ENCODE results near the gene TSPO.

Gene TSPO

DNA sequence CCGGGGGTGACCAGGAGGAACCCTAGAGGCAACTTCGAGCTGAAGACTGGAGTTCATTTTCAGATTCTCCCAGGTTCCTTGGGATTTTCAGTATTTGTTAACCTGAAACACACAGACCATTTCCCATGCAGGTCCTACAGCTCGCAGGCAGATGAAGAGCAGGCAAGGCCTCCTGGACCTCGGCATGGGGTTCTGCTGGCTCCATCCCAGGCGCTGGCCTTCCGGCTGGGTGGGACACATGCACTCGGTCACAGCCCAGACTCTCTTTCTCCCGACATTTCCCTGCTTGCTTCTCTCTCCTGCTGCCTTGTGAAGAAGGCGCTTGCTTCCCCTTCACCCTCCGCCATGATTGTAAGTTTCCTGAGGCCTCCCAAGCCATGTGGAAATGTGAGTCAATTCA is 51.0 kb downstream of the TSPO start:
- no peak for DNase-seq (ENCODE audit: low spot score)

DNA sequence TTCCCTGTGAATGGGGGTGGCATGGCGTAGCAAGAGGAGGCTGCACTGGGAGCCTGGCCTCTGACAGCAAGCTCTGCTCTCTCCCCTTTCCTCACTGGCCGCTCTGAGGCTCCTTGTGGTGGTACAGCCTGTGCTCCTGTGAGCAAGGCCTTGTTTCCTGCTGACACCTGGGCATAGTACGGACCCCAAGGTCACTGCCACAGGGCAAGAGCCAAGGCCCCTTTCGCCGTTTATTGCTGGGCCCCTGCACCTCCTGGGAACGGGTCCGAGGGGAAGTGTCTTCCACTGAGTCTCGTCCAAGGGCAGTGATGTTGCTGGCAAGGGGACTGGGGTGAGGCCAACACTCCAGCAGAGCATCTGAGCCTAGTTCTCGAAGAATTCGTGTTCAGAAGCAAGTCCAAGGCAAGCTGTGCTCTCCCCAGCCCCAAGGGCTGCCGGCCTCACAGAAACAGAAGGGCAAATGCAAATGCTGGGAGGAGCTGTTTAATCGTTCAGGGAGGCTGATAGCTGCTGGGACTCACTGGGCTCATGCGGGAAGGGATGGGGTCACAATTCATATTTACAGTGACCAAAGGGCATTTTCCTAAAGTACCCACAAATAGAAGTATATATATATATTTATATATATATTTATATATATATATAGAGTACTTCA is 51.5 kb downstream of the TSPO start:
- no peak for DNase-seq (ENCODE audit: low spot score)

DNA sequence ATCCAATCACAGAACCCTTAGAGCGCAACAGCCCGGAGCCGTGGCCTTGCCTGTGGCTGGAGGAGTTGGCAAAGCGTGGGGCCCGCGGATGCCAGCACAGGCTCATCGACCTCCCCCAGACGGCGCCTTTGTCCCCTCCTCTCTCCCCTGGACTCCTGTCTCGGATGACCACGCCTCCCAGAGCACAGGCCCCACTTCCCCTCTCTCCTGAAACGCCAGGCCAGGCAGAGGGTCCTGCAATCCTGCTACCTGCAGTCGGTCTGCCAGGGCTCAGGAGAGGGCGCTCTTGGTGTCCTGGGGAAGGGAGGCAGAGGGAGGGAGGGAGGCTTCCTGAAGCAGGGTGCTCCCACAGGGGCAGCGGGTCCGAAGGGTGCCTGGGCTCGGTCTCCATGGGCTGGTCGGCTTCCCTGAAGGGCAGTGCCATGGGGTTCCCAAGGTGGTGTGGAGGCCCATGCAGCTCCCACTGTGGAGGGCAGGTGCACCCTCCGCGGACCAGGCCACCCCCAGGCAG is 52.2 kb downstream of the TSPO start:
- no peak for DNase-seq (ENCODE audit: low spot score)

DNA sequence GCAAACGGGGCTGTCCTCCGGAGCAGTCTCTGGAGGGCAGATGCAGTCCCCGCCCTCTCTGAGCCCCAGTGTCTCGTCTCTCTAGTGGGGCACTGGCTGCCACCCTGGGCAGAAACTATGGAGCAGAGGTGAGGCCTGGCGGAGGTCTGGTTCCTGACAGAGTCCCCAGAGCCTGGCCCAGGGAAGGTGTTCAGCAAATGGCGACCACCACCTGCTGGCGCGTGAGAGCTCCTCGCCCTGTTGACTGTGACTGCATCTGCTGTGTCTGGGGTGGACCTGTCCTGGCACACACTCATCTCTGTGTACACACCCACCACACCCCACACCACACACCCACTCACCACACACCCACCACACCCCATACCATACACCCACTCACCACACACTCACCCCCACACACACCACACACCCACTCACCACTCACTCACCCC is 53.9 kb downstream of the TSPO start:
- DNase-seq (ENCODE audit: low spot score) = no peak

DNA sequence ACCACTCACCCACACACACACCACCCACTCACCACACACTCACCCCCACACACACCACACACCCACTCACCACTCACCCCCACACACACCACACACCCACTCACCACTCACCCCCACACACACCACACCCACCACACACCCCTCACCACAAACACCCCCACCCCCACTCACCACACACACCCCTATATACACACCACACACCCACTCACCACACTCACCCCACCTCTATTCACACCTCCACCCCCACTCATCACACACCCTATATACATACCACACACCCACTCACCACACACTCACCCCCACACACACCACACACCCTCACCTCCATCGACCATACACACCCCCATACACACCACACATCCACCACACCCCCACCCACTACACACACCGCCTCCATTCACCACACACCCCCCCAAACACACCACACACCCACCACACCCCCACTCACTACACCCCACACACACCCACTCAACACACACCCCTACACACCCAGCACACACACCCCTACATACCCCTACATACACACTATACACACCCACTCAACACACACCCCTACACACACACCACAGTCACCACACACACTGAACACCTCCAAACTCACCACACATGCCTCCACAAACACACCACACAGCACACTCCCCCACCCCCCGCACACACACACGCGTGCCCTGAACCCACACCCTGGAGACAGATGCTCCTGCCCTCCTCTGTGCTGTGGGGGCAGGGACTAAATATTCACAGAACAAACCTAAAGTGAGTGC is 54.6 kb downstream of the TSPO start:
- no peak for DNase-seq (ENCODE audit: low spot score)

DNA sequence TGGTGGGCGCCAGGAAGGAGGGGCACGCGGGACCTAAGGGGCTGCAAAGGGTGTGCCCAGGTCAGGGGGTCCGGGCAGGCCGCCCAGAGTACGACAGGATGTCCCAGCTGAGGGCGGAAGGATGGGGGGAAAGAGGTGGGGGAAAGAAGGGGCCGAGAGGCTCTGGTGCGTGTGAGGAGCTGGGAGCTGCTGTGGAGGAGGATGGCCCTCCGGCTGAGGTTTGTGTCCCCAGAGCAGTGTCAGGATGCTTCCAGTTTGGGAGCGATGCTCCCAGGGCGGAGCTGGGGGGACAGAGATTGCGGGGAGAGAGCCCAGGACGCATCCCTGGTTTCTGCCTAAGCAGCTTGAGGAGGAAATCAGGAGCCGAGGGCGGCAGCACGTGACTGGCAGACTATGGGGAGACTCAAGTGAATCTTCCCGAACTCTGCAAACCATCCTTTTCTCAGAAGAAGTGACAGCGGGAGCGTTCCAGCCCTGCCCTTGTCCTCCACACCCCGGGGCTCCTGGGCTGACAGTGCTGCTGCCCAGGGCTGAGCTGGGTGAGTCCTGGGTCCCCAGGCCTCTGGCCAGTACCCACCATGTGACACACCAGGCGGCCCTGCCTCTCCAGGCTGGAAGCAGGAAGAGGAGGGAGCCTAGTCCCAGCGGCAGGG is 55.3 kb downstream of the TSPO start:
- no peak for DNase-seq (ENCODE audit: low spot score)

DNA sequence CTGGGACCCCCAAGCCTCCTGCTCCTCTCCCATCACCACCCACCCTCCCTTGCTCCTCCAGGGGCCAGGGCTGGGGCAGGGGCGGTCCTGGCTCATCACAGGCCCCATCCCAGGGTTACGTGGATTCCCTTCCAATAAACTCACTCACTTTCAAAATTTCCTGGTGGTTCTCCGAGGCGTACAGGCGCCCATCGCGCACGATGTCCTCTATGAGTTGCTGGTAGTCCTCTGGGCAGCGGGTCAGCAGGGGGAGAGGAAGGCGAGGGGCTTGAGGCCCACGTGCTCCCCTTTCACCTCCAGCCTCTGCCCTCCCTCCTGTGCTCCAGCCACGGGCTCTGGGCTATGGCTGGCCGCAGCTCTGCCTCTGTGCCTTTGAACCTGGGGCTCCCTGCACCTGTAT is 56.0 kb downstream of the TSPO start:
- no peak for DNase-seq (ENCODE audit: low spot score)

DNA sequence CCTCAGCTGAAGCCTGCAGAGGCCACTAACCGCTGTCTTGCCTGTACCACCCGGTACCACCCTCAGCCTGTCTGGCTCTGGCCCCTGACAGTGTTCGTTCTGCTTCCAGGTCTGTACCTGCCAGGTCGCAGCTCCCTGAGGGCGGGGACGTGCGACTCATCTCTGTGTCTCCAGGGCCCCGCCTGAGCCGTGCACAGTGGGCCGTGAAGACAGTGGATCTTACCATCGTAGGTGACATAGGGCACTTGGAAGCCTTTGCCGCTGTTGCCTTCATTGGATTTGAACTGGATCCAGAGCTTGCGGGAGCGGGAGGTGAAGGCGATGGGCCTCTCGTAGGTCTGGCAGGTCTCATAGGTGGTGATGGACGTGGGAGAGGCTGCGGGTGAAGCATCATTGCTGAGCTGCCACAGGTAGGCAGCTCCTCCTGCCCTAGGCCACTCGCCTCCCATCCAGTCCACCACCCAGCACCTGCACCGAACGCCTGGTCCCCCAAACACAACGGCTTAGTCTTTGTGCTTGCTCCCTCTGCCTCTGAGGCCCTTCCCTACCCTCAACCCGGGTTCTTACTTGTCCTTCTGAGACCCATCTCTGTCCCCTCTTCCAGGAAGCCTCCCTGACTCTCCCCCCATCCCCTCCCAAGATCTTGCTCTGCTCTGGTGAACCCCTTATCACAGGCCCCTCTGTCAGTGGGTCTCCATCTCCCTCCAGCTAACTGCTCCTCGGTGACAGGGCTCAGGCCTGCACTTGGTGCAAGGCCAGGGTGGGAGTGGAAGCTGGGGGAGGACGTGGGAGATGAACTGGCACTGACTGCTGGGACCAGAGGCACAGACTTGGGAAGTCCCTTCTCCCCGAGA is 56.7 kb downstream of the TSPO start:
- DNase-seq (ENCODE audit: low spot score) = no peak

DNA sequence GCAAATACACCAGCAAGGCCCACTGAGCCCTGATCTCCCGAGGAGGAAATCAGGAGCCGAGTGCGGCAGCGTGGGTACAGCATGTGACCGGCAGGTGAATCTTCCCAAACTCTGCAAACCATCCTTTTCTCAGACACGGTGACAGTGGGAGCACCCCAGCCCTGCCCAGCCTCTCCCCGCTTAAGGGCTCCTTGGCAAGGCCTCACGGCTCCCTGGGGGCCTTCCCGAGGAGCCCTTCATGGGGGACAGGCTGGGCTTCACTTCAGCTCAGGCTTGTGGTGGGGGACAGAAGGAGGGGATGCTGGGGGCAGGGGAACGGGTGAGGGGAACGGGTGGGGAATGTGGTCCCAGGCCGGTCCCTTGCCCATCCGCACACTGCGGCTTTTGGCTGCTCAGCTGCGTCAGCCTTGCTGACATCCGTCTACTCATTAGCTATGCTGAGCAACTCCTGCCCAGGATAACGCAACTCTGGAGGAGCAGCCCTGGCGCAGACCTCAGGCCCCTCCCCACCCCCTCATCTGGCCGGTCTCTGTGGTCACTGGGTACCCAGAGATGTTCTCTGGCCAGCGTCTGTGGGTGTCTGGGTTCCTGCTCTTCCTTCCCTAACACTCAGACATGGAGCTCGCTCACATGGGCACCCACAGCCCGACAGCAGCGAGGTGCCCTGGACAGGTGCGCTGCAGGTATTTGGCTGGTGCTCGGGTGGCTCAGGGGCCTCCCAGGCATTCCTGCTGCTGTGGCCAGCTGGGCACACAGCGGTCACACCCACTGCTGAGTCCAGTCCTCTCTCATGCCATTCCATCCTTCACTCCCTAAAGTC is 57.6 kb downstream of the TSPO start:
- no peak for DNase-seq (ENCODE audit: low spot score)

DNA sequence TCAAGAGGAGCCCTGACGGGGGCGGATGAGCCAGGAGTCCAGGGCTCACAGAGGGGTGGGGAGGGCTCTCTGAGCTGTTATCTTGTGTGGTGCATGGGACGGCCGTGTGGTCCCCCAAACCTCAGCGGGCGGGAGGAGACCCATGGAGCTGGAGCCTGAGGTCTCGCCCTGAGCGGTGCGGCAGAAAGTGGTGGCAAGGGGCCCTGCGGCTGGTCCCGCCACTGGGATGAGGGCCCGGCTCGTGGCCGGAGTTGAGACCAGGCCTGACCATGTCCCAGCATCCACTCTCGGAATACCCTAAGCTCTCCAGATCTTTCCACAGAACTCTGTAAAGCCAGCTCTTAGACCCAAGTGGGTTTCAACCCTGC is 58.1 kb downstream of the TSPO start:
- no peak for DNase-seq (ENCODE audit: low spot score)

DNA sequence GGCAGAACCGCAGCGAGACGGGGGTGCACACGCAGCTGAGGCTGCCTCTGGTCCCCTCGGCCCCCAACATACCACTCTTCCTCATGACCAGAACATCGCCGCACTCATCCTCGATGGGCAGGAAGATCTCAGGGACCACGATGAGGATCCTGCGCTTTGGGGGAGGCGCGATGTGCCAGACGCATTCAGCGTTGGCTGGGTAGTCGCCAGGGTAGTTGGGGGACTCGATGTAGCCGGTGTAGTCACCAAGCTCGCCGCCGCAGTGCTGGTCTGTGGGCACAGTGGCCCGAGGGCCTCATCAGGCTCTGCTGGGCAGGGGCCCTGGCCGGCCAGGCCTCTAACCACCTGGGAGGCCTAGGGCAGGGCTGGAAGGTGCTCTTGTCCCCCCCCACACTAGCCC is 58.6 kb downstream of the TSPO start:
- no peak for DNase-seq (ENCODE audit: low spot score)

DNA sequence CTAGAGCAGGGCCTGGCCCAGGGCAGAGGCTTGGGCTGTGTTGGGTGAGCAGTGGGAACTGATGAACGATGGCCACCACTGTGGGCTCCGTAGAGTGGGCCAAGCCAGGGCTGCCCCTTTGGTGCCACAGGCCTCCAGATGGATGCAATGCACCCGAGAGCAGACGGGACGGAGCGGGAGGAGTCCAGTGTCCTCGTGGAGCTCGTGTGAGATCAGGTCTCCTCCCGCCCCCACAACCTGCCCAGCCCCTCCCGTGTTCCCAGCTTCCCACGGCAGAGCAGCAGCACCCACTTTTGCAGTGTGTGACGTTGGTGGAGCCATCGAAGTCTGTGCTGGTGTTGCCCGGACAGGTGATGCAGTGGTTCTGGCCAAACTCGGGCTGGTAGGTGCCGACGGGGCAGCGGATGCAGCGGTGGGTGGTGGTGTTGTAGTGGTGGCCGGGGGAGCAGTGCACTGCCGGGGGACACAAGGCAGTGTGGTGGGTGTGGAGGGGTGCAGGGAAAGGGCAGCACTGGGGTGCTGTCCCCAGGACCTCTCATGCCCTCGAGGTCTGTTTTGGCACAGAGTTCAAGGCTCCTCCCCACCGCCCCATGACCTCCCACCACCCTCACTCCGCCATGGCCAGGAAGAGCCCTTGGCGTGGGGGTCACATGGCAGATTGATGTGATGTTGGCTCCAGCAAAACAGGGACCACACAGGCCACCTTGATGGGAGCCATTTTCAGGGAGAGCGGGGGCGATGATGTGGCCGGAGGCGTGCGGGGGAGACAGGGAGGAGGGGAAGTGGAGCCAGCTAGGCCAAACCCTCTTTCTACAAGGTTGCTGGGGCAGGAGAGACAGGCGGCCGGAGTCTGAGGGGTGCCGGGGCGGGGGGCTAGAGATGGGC is 59.5 kb downstream of the TSPO start:
- DNase-seq (ENCODE audit: low spot score) = no peak

DNA sequence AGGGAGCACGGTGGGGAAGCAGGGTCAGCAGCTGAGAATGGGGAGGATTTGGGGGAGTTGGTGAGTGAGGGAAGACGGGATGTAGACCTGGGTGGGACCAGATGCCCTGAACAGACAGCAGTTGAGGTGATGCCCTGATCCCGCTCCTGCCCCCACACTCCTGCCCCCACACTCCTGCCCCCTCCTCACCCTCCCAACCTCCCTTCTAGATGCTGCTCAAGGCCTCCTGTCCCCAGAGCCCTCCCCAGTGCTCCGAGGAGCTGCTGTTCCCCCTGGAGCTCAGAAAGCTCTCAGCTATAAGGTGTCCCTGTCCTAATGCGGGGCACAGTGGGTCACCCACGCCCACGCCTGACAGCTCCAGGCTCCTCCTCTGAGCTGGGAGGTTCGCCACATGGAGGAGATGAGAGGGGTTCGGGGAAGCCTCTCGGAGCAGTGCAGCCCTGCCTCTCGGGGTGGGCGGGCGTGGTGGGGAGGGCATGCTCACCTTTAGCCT is 60.6 kb downstream of the TSPO start:
- no peak for DNase-seq (ENCODE audit: low spot score)

DNA sequence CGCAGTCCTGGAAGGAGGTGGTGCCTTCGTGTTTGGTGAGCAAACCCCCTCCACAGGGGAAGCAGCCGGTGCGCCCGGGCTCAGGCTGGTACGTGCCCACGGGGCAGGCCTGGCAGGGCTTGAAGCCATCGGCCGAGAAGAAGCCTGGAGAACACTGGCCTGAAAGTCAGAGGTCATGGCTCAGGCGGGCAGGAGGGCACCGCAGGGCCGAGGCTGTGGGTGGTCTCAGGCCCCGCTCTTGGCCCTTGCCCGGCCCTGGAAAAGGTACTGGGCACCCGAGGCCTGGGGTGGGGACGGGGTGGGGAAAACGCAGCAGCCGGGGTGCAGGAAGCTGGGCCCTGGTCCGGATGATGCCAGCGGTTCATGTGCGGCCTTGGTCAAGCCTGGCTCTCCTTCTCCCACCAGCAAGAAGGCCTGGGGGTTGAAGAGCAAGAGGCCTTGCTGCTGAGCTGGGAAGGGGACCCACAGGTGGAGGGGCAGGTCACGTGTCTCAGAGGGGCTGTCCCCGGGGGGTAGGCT is 61.1 kb downstream of the TSPO start:
- no peak for DNase-seq (ENCODE audit: low spot score)

Data from hepatic stellate cell (primary cell).